Suppressor macrophage treated with lipopolysaccharide for 1 hour (primary cell): ENCODE measurements around the gene KRT6C.

Experiments
- DNase-seq, 3 donors: peaks; one replicate each; pipeline ENCODE4 v3.0.0-alpha.2; 2020 to 2022

KRT6C gene

GRCh38 chr12:52434081-52434733 is 39.4 kb downstream of the KRT6C start, which contains the start of gene KRT75:
TSS of gene KRT75 (minus strand) at chr12:52434371. CDS start at chr12:52434304, 67 bp downstream.
- no peak for DNase-seq

GRCh38 chr12:52433501-52434080 is 40.0 kb downstream of the KRT6C start:
- DNase-seq: no peak

GRCh38 chr12:52432559-52433207 is 40.9 kb downstream of the KRT6C start:
- no peak for DNase-seq

- DNase-seq: no peak
Measured at GRCh38 chr12:52428121-52428520, 45.5 kb downstream of the KRT6C start.

- DNase-seq: no peak
Measured at GRCh38 chr12:52427083-52427482, 46.5 kb downstream of the KRT6C start.

GRCh38 chr12:52426034-52426433 is 47.6 kb downstream of the KRT6C start:
- DNase-seq: no peak

- DNase-seq: no peak
Measured at GRCh38 chr12:52425466-52425865, 48.1 kb downstream of the KRT6C start.

DNA sequence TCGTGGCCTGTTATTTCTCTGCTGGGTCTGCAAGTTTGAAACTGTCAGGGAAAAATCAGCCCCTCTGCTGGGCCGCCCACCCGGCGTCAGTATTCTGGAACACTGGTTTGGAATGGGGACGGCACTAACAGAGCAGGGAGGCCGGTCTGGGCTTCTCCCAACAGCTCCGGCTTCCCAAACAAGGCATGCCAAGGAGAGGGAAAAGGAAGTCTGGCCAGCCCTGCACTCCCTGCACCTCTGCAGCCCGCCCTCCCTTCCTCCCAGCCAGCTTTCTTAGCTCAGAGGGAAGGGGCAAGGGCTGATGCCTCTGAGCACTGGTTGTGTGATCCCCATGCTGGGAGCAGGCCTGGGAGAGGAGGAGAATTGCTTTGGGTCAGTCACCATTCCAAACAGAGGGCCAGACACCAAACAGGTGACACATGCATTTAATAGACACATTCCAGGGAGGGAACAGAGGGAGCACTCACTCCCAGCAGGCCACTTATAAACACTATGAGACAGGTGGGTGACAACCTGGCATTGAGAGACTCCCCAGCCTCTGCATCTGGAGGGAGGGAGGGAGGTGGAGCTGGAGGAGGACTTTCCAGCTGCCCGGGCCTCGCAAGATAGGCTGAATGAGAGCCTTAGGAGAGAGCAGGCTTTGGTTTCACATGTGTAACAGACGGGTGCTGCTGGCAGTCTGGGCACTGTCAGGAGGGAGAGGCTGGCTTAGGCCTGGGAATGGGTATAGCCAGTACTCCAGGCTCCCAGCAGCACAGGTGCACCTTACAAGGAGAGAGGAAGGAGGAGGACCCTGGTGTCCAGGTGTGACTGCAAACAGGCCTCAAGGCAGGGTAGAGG is 49.7 kb downstream of the KRT6C start:
- DNase-seq: no peak

DNA sequence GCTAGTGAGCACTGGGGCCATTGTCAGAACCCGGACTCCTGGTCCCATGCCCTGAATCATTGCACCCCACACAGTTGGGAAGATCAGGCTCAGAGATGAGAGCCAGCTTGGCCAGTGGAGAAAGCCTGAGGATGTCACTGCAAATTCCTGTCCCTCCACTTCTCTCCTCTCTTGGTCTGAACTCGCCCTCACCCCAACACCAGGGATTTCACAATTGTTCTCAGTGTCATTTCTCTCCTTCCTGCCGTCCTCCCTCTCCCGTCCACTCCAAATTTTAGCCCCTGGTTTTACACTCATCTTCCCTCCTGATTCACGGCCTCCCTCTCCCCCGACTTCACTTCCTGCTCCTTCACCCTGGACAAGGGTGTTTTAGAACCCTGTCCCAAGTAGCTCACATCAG is 50.6 kb downstream of the KRT6C start:
- no peak for DNase-seq

GRCh38 chr12:52419656-52420055 is 53.9 kb downstream of the KRT6C start:
- DNase-seq: no peak

GRCh38 chr12:52418576-52419110 is 55.0 kb downstream of the KRT6C start:
- DNase-seq: no peak
